Upper lobe of right lung (tissue), 1 donor: ENCODE data around the gene PNMA8A. TPM values are rescaled to one million over a fixed set of nuclear protein-coding genes. Genes with fewer than 3 reads are reported as not detected.

ENCODE experiments used
- ATAC-seq: fragments of 200-7000 bp; cut with Tn5 transposase; one replicate; pipeline ENCODE4 v1.9.1; 2020; ENCODE audit warnings: mild to moderate bottlenecking, moderate library complexity
- DNase-seq: peaks from one replicate; pipeline ENCODE4 v3.0.0-alpha.2; 2020
- H3K27ac ChIP-seq: fragments of 200-600 bp; one replicate; pipeline ENCODE4 v1.8.0; 2022
- H3K27me3 ChIP-seq: fragments of 200-600 bp; one replicate; pipeline ENCODE4 v1.8.0; 2022; ENCODE audit warnings: mild to moderate bottlenecking
- H3K36me3 ChIP-seq: fragments of 200-600 bp; one replicate; pipeline ENCODE4 v1.8.0; 2022
- H3K4me1 ChIP-seq: fragments of 200-600 bp; one replicate; pipeline ENCODE4 v1.8.0; 2022
- H3K4me3 ChIP-seq: fragments of 200-600 bp; one replicate; pipeline ENCODE4 v1.8.0; 2022; ENCODE audit warnings: mild to moderate bottlenecking
- H3K9me3 ChIP-seq: fragments of 200-600 bp; one replicate; pipeline ENCODE4 v1.8.0; 2022
- intact Hi-C: fragments of 100-400 bp; cut with DNase I; formaldehyde crosslinking; loops from one replicate; pipeline ENCODE4 v1.11.0; 2022
- total RNA-seq: library from RNA; stranded (reverse); fragmentation: NEBNext Ultra II Directional; extraction: Animal tissue kit (Norgen Biotek cat#: 25700); gene quantifications from one replicate; pipeline ENCODE4 v1.2.1, GENCODE V29; 2021
- TF ChIP-seq, protein P1 (sequence below): fragments of 200-600 bp; IDR thresholded peaks from one replicate; pipeline ENCODE4 v1.8.0; 2022; ENCODE audit warnings: antibody characterized with exemption
- donor health status: DM: no; HTN: yes; CAD: no; lungs with severe emphysema.

PNMA8A gene
- total RNA-seq, 1 donor from 2014 or later: 1.8 TPM

DNA sequence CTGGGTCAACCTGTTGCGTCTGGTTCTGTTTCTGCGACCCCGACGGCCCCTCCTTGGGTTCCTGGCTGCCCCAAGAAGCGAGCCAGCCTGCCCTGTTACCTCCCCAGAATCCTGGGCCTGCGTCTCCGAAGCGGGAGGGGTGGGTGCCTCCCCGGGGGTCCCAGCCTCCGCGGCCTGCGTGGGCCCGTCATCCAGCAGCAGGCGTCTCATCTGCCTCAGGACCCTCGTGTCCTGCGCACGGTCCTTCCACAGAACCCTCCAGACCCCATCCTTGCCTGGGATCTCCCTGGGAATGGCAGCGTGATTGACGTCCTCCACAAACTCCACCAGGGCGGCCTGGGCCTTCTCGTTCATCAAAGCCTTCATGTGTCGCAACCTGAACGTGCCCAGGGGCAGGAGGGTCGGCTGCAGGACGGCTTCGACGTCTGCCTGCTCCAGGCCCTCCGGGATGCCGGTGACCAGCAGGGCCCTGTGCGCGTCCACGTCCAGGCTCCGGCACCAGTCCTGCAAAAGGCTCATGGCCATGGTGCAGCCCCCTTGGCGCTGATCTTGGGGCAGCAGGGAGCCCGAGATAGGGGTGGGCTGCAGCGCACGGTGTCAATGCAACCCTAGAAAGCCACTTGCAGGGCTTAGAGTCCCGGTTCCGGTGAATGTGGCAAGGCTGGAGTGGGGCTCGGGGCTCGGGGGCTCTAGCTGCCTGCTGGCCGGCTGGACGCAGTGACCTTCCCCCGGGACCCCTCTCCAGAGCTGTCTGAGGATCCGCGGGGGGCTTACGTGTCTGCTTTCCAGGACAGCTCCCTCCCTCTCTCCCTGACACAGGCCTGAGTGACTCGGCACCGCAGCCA lies 23.8 kb upstream of the PNMA8A start:
- TF ChIP-seq, protein P1, sequence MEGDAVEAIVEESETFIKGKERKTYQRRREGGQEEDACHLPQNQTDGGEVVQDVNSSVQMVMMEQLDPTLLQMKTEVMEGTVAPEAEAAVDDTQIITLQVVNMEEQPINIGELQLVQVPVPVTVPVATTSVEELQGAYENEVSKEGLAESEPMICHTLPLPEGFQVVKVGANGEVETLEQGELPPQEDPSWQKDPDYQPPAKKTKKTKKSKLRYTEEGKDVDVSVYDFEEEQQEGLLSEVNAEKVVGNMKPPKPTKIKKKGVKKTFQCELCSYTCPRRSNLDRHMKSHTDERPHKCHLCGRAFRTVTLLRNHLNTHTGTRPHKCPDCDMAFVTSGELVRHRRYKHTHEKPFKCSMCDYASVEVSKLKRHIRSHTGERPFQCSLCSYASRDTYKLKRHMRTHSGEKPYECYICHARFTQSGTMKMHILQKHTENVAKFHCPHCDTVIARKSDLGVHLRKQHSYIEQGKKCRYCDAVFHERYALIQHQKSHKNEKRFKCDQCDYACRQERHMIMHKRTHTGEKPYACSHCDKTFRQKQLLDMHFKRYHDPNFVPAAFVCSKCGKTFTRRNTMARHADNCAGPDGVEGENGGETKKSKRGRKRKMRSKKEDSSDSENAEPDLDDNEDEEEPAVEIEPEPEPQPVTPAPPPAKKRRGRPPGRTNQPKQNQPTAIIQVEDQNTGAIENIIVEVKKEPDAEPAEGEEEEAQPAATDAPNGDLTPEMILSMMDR: no peak
- Histone ChIP-seq H3K27ac (no peak overlapping the region), H3K9me3 (no peaks in the 10 kb centered on the region), H3K27me3 (peaks cover 42% of the 10 kb centered on the region), H3K4me3 (peak overlapping the region; percentile 28), H3K4me1 (peaks cover 17% of the 10 kb centered on the region), H3K36me3 (no peaks in the 10 kb centered on the region)
- intact Hi-C loops: no loop called here
- ATAC-seq (no peak), DNase-seq (no peak)

DNA sequence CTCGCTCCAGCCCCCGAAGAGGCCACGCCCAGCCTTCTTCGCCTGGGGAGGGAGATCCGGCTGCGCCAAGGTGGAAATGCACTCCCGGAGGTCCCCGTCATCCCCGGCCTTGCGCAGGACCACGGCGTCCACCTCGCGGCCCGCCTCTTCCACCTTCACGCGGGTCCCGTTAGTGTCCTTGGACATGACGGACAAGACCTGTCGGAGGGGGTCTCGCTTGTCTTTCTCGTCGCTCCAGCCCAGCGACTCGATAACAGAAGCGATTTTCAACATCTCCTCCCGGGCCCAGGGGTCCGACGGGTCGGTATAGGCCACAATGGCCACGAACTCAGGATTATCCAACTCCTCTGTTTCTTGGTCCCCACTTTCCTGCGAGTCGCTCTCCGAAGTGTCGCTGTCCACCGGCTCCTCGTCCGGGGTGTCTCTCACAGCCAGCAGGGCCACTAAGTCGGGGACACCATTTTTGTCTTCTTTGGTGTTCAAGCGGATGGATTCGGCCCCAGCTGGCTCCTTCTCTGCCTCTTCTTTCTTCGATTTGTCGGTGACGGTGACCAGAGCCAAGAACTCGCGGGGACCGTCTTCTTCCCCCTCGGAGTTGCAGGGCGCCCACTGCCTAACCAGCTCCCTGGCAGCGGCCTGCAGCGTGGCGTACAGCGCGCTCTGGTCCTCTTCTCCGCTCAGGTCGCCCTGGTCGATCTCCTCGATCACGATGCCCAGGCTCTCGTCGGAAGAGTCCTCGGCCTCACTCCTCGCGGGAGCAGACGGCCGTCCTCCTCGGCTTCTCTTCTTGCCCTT lies 23.0 kb upstream of the PNMA8A start:
- no peaks in the 10 kb centered on the region for H3K36me3 ChIP-seq
- no peaks in the 10 kb centered on the region for H3K9me3 ChIP-seq
- peaks cover 49% of the 10 kb centered on the region for H3K27me3 ChIP-seq
- peaks cover 26% of the 10 kb centered on the region for H3K4me1 ChIP-seq
- ATAC-seq: no peak
- intact Hi-C loops: no loop called here
- peak overlapping the region; percentile 45 for H3K4me3 ChIP-seq
- DNase-seq: no peak
- no peak overlapping the region for H3K27ac ChIP-seq
- TF ChIP-seq, protein P1: no peak

DNA sequence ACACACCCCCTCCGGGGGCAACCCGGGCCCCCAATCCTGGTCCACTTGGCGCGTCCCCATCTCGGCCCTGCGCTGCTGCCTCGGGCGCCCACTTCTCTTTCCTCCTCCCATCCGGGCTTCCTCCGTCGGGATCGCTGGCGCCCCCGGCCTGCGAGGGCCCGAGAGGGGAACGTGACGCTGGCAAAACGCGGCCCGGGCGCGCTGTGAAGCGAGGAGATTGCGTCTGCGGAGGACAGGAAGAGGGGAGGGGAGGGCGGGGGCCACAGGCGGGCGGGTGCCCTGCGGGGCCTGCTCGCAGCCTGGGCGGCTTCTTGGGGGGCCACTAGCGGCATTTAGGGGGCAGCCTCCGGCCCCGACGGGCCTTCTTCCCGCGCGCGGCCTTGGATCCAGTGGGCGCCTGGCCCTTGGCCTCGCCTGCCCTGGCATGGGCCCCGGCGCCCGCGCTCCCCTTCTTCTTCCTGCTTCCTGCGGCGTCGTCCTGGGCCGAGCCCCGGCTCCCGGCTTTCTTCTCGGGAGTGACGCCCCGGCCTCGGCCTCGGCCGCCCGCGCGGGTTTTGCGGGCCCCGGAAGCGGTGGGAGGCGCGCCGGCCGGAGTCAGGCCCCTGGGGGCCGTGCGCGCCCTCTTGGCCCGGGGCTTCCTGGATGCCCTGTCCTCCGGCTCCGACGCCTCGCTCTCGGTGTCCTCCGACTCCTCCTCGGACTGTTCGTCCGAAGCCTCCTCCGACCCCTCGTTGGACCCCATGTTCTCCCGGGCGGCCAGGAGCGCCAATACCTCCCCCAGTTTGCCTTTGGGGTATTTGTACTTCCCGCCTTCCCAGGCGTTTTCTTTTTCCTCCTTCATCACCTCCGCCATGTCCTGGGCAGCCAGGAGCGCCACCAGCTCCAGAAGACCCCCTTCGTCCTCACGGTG lies 22.1 kb upstream of the PNMA8A start:
- intact Hi-C loops: no loop called here
- Histone ChIP-seq H3K9me3 (no peaks in the 10 kb centered on the region), H3K4me3 (peak overlapping the region; percentile 45), H3K36me3 (no peaks in the 10 kb centered on the region), H3K4me1 (peaks cover 28% of the 10 kb centered on the region), H3K27ac (peak overlapping the region; percentile 55), H3K27me3 (peaks cover 57% of the 10 kb centered on the region)
- DNase-seq (peak; percentile 75), ATAC-seq (peak; percentile 13)
- TF ChIP-seq, protein P1: no peak

DNA sequence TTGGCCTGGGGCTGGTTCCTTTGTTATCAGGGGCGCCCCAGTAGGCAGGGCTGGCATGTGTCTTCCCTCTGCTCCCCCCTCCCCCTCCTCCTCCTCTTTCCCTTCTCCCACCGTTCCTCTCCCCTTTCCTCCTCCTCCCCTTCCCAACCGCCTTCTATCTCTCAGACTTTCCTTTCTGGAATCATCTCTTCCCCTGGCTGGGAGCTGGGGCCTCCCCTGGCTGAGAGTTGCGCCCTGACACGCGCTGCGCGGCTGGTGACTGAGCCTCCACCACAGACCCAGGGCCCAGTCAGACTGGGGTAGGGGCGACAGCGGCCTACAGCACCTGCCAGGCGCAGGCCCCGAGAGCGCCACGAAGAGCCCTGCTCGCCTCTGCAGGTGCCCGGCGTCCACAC lies 21.5 kb upstream of the PNMA8A start:
- DNase-seq (no peak), ATAC-seq (no peak)
- intact Hi-C loops: no loop called here
- H3K9me3 ChIP-seq: no peaks in the 10 kb centered on the region
- TF ChIP-seq, protein P1: no peak
- H3K27ac ChIP-seq: peak overlapping the region; percentile 55
- peaks cover 31% of the 10 kb centered on the region for H3K4me1 ChIP-seq
- H3K36me3 ChIP-seq: no peaks in the 10 kb centered on the region
- peak overlapping the region; percentile 45 for H3K4me3 ChIP-seq
- H3K27me3 ChIP-seq: peaks cover 63% of the 10 kb centered on the region

DNA sequence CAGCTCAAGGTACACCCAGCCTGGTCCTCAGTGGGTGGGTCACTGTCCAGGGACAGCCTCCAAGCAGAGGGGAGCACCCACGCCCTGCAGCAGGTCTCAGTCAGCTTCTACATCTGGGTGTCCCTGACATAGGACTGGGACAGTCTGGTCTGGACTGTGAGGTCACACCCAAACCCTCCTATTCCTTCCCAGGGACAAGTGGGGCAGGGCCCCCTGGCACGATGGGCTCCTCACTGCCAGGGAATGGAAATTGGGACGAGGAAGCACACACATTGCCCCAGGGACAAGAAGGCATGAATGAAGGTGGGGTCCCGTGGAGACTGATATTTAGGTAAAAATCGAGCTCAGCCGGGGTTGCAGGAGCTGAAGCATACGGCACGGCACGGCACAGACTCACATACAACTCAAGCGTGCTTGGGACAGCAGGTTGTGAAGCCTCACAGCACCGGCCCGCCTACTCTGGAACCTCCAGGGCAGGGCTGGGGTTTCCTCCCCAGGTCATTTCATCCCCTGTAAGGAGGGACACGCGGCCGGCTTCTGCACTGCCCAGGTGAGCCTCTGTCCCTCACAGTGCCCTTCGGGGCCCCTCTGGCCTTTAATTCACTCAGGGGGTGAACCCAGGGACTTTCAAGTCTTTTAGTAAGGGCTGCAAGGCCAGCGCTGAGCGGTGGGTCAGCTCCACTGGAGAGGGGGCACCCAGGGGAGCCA lies 20.8 kb upstream of the PNMA8A start:
- DNase-seq (no peak), ATAC-seq (no peak)
- intact Hi-C loops: no loop called here
- TF ChIP-seq, protein P1: no peak
- no peak overlapping the region for H3K27ac ChIP-seq
- H3K27me3 ChIP-seq: peaks cover 69% of the 10 kb centered on the region
- peaks cover 37% of the 10 kb centered on the region for H3K4me1 ChIP-seq
- H3K36me3 ChIP-seq: no peaks in the 10 kb centered on the region
- no peak overlapping the region for H3K4me3 ChIP-seq
- no peaks in the 10 kb centered on the region for H3K9me3 ChIP-seq
